ENCODE data around the gene MATCAP1. TPM values are rescaled to one million over a fixed set of nuclear protein-coding genes. Genes with fewer than 3 reads are reported as not detected.

MATCAP1 gene
- total RNA-seq, 4 donors from 2014 or later = 6.7 to 37.4 (median 19.2) TPM

- no peaks in the 10 kb centered on the region for H3K9me3 ChIP-seq
- WGBS, 2 donors (ENCODE audit: low coverage in 1 of 2) = 73 to 87% methylated on average over 2 of the region's 2 CpGs
- H3K27ac ChIP-seq = peak overlapping the region in 3 of 4 donors; percentile 96 to 98 (median 97)
- H3K36me3 ChIP-seq = no peaks in the 10 kb centered on the region
- no peak for ATAC-seq
- H3K4me1 ChIP-seq = peaks cover 0 to 82% (median 27%) of the 10 kb centered on the region in 3 donors
- TF ChIP-seq POLR2A (IDR thresholded peaks at IDR 0.05) = no peak
- no peak for TF ChIP-seq EP300 (IDR thresholded peaks at IDR 0.05)
- no peak for TF ChIP-seq CTCF (IDR thresholded peaks at IDR 0.05)
- no peak for TF ChIP-seq POLR2AphosphoS5 (IDR thresholded peaks at IDR 0.05)
- H3K27me3 ChIP-seq = no peaks in the 10 kb centered on the region
- H3K4me3 ChIP-seq = no peak overlapping the region
These were observed 1.5 kb downstream of the MATCAP1 start for GRCh38 chr16:67182288-67182687.

- Histone ChIP-seq H3K36me3 (peaks cover 0 to 5% of the 10 kb centered on the region in 2 donors), H3K4me3 (no peak overlapping the region), H3K9me3 (no peaks in the 10 kb centered on the region), H3K27me3 (no peaks in the 10 kb centered on the region), H3K4me1 (peaks cover 0 to 88% (median 27%) of the 10 kb centered on the region in 3 donors), H3K27ac (peak overlapping the region in 3 of 4 donors; percentile 96 to 98 (median 97))
- no peak for TF ChIP-seq POLR2A (IDR thresholded peaks at IDR 0.05)
- TF ChIP-seq POLR2AphosphoS5 (IDR thresholded peaks at IDR 0.05) = peak; percentile 81
- TF ChIP-seq EP300 (IDR thresholded peaks at IDR 0.05) = no peak
- TF ChIP-seq CTCF (IDR thresholded peaks at IDR 0.05) = no peak
- no peak for ATAC-seq
- 13 to 21% methylated on average over 2 of the region's 2 CpGs for WGBS, 2 donors (ENCODE audit: low coverage in 1 of 2)
These were observed 2.4 kb downstream of the MATCAP1 start for GRCh38 chr16:67181346-67181745.

GRCh38 chr16:67180166-67180565, 3.6 kb downstream of the MATCAP1 start:
- H3K27ac ChIP-seq = peak overlapping the region in 1 of 4 donors; percentile 98
- peaks cover 0 to 91% (median 19%) of the 10 kb centered on the region in 3 donors for H3K4me1 ChIP-seq
- H3K4me3 ChIP-seq = no peak overlapping the region
- no peaks in the 10 kb centered on the region for H3K9me3 ChIP-seq
- TF ChIP-seq EP300 (IDR thresholded peaks at IDR 0.05) (no peak), POLR2A (IDR thresholded peaks at IDR 0.05) (no peak), CTCF (IDR thresholded peaks at IDR 0.05) (no peak), POLR2AphosphoS5 (IDR thresholded peaks at IDR 0.05) (no peak)
- WGBS, 2 donors (ENCODE audit: low coverage in 1 of 2) = 100% methylated on average over 1 of the region's 16 CpGs; no CpG with 5 or more reads in 1 of the 2 donors
- no peaks in the 10 kb centered on the region for H3K27me3 ChIP-seq
- ATAC-seq = no peak
- peaks cover 0 to 14% of the 10 kb centered on the region in 2 donors for H3K36me3 ChIP-seq

GRCh38 chr16:67179421-67180080, 4.2 kb downstream of the MATCAP1 start:
- no peaks in the 10 kb centered on the region for H3K9me3 ChIP-seq
- H3K27ac ChIP-seq = no peak overlapping the region
- TF ChIP-seq POLR2AphosphoS5 (IDR thresholded peaks at IDR 0.05) = no peak
- no peak for TF ChIP-seq EP300 (IDR thresholded peaks at IDR 0.05)
- TF ChIP-seq POLR2A (IDR thresholded peaks at IDR 0.05) = no peak
- TF ChIP-seq CTCF (IDR thresholded peaks at IDR 0.05) = no peak
- H3K4me1 ChIP-seq = peaks cover 0 to 91% (median 18%) of the 10 kb centered on the region in 3 donors
- no peak overlapping the region for H3K4me3 ChIP-seq
- no peaks in the 10 kb centered on the region for H3K27me3 ChIP-seq
- ATAC-seq = no peak
- peaks cover 0 to 17% of the 10 kb centered on the region in 2 donors for H3K36me3 ChIP-seq
- WGBS, 2 donors (ENCODE audit: low coverage in 1 of 2) = 100% methylated on average over 2 of the region's 13 CpGs; no CpG with 5 or more reads in 1 of the 2 donors
